PC-9 (cell line): ENCODE results near the gene LIN7C. TPM values are rescaled to one million over a fixed set of nuclear protein-coding genes. Genes with fewer than 3 reads are reported as not detected.
"Not testable (repeated sequence)": the region's sequence is repeated elsewhere in the genome, so short reads cannot be mapped to it uniquely, and the experiment has no call there.

Source experiments
- BruUV-seq: library from RNA; stranded (reverse); fragments of 400-500 nt; replicated peaks from 2 replicates; lab custom pipeline; 2021; lab: Mats Ljungman, UMichigan
- CTCF ChIA-PET: fragments of 300-600 bp; sonication (Branson Sonifier 250); formaldehyde crosslinking; loops from one replicate; lab custom pipeline; 2022; ENCODE audit warnings: antibody characterized with exemption; lab: Charles Lee
- POLR2A ChIA-PET: fragments of 300-600 bp; sonication (Branson Sonifier 250); formaldehyde crosslinking; loops from one replicate; lab custom pipeline; 2022; ENCODE audit warnings: antibody characterized with exemption; ENCODE audit not compliant: unreplicated experiment; lab: Charles Lee
- DNase-seq, 2 experiments: peaks; one replicate each; pipeline versions ENCODE4 v3.0.0 to v3.0.0-alpha.2; 2015 to 2022; ENCODE audit warnings: mixed read lengths in 1 of 2
- H2AFZ ChIP-seq: fragments of 200-600 bp; sonication (generic); 2 replicates; pipeline ENCODE4 v1.8.1; 2017; ENCODE audit warnings: antibody characterized with exemption
- H3F3A ChIP-seq: fragments of 200-600 bp; sonication (generic); 2 replicates; pipeline ENCODE4 v1.8.1; 2017; ENCODE audit warnings: antibody characterized with exemption, mild to moderate bottlenecking, low read depth; ENCODE audit not compliant: insufficient read depth
- H3K27ac ChIP-seq: fragments of 200-600 bp; sonication (generic); 2 replicates; pipeline ENCODE4 v1.6.1; 2016; ENCODE audit warnings: mixed run types
- H3K27me3 ChIP-seq: fragments of 200-600 bp; sonication (generic); 2 replicates; pipeline ENCODE4 v1.6.1; 2016; ENCODE audit warnings: low read depth, mixed run types; ENCODE audit not compliant: insufficient read depth
- H3K36me3 ChIP-seq: fragments of 200-600 bp; sonication (generic); 2 replicates; pipeline ENCODE4 v1.6.1; 2016; ENCODE audit warnings: low read depth, mixed run types
- H3K4me1 ChIP-seq: fragments of 200-600 bp; sonication (generic); replicated peaks from 2 replicates; pipeline ENCODE4 v1.6.1; 2016; ENCODE audit warnings: mixed run types; ENCODE audit not compliant: insufficient read depth
- H3K4me2 ChIP-seq: fragments of 200-600 bp; sonication (generic); 2 replicates; pipeline ENCODE4 v1.6.1; 2017; ENCODE audit warnings: mixed run types
- H3K4me3 ChIP-seq: fragments of 200-600 bp; sonication (generic); 2 replicates; pipeline ENCODE4 v1.6.1; 2016; ENCODE audit warnings: mixed run types
- H3K79me2 ChIP-seq: fragments of 200-600 bp; sonication (generic); 2 replicates; pipeline ENCODE4 v1.6.1; 2017; ENCODE audit warnings: low read depth, mixed run types
- H3K9me2 ChIP-seq: fragments of 200-600 bp; sonication (generic); 2 replicates; pipeline ENCODE4 v1.8.1; 2017; ENCODE audit warnings: mild to moderate bottlenecking; ENCODE audit not compliant: insufficient read depth
- H3K9me3 ChIP-seq: fragments of 200-600 bp; sonication (generic); 2 replicates; pipeline ENCODE4 v1.8.1; 2016; ENCODE audit warnings: low read depth; ENCODE audit not compliant: insufficient read depth
- H4K20me1 ChIP-seq: fragments of 200-600 bp; sonication (generic); 2 replicates; pipeline ENCODE4 v1.8.1; 2017; ENCODE audit not compliant: insufficient read depth
- EZH2 ChIP-seq: fragments of 200-600 bp; sonication (generic); IDR thresholded peaks from 2 replicates; pipeline ENCODE4 v1.8.0; 2017; ENCODE audit warnings: antibody characterized with exemption, low read depth
- intact Hi-C: fragments of 100-400 bp; cut with micrococcal nuclease; formaldehyde crosslinking; loops from one replicate; pipeline ENCODE4 v1.10.0; 2022; ENCODE audit not compliant: unreplicated experiment
- total RNA-seq: library from RNA; stranded (reverse); gene quantifications from 2 replicates; pipeline ENCODE4 v1.2.3, GENCODE V29; 2021
- TF ChIP-seq, protein P1 (sequence below): fragments of 200-600 bp; sonication (generic); conservative IDR thresholded peaks from 2 replicates; pipeline ENCODE4 v1.6.1; 2017; ENCODE audit warnings: mixed run types, antibody characterized with exemption, mild to moderate bottlenecking, moderate library complexity

The LIN7C gene
- total RNA-seq, 1 experiment from 2014 or later: 30.6 TPM

DNA sequence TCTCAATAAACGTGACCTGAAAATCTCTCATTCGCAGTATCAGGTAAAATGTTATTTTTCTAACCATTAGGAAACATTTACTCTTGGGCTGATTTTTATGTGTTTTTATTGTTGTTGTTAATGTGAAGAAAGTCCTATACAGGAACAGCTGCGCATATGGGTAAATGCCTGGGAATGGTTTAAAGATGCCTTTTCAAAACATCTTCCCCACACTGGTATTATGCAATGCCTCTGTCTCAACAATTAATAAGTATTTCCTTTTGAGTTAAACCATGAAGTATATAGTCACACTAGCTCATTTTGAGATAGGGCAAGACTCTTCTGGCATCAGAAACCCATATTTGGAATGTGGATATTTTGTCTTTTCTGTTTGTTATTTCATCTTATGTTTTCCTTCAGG lies 13.7 kb upstream of the LIN7C start:
- H3K9me2 ChIP-seq: no peaks in the 10 kb centered on the region
- CTCF ChIA-PET: no interaction called here
- H3K27ac ChIP-seq: no peak overlapping the region
- TF ChIP-seq, protein P1, sequence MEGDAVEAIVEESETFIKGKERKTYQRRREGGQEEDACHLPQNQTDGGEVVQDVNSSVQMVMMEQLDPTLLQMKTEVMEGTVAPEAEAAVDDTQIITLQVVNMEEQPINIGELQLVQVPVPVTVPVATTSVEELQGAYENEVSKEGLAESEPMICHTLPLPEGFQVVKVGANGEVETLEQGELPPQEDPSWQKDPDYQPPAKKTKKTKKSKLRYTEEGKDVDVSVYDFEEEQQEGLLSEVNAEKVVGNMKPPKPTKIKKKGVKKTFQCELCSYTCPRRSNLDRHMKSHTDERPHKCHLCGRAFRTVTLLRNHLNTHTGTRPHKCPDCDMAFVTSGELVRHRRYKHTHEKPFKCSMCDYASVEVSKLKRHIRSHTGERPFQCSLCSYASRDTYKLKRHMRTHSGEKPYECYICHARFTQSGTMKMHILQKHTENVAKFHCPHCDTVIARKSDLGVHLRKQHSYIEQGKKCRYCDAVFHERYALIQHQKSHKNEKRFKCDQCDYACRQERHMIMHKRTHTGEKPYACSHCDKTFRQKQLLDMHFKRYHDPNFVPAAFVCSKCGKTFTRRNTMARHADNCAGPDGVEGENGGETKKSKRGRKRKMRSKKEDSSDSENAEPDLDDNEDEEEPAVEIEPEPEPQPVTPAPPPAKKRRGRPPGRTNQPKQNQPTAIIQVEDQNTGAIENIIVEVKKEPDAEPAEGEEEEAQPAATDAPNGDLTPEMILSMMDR: no peak
- no peak for TF ChIP-seq EZH2
- no peaks in the 10 kb centered on the region for H3K4me1 ChIP-seq
- H3K79me2 ChIP-seq: no peaks in the 10 kb centered on the region
- no peaks in the 10 kb centered on the region for H4K20me1 ChIP-seq
- no peak overlapping the region for H3K4me2 ChIP-seq
- H3F3A ChIP-seq: no peaks in the 10 kb centered on the region
- no peaks in the 10 kb centered on the region for H3K9me3 ChIP-seq
- no peaks in the 10 kb centered on the region; the same call in 1 of the 2 replicates for H3K27me3 ChIP-seq
- no peak overlapping the region for H3K4me3 ChIP-seq
- no peak for DNase-seq
- no peak overlapping the region for H2AFZ ChIP-seq
- no TSS peak for BruUV-seq
- POLR2A ChIA-PET: no interaction called here
- H3K36me3 ChIP-seq: no peaks in the 10 kb centered on the region
- intact Hi-C loops: no loop called here

DNA sequence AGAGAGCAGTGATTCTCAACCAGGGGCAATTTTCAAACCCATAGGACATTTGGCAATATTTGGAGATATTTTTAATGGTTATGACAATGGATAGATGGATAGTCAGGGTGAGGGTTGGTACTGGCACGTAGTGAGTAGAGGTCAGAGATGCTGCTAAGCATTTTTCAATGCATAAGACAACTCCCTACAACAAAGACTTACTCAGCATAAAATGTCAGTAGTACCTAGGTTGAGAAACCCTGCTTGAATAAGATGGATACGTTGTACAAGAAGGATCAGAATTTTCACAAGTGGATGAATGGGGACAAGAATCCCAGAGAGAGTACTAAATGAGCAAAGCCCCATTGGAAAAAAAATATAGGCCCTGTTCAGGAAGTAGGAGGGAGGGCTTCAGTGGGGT lies 11.9 kb upstream of the LIN7C start:
- no TSS peak for BruUV-seq
- no peak overlapping the region for H3K27ac ChIP-seq
- H4K20me1 ChIP-seq: no peaks in the 10 kb centered on the region

DNA sequence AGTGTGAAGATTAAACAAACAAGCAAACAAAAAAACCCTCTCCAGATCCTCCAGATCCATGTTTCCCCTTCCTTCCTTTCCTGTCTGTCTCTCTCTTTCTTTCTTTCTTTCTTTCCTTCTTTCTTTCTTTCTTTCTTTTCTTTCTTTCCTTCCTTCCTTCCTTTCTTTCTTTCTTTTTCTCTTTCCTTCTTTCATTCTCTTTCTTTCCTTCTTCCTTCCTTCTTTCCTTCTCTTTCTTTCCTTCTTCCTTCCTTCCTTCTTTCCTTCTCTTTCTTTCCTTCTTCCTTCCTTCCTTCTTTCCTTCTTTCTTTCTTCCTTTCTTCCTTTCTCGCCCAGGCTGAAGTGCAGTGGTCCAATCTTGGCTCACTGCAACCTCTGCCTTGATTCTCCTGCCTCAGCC lies 10.9 kb upstream of the LIN7C start:
- H3K36me3 ChIP-seq, H2AFZ ChIP-seq, CTCF ChIA-PET, H3F3A ChIP-seq, H3K4me1 ChIP-seq, H3K4me3 ChIP-seq, H3K27ac ChIP-seq, intact Hi-C loops, H3K27me3 ChIP-seq, H3K9me2 ChIP-seq, H3K79me2 ChIP-seq, BruUV-seq, H4K20me1 ChIP-seq, DNase-seq, H3K9me3 ChIP-seq, H3K4me2 ChIP-seq, POLR2A ChIA-PET: not testable (repeated sequence)

More for the DNA sequence above, 11.9 kb upstream of the LIN7C start:
- ChIA-PET CTCF (no interaction called here), POLR2A (no interaction called here)
- Histone ChIP-seq H2AFZ (no peak overlapping the region), H3K79me2 (no peaks in the 10 kb centered on the region), H3K4me2 (no peak overlapping the region), H3K9me3 (no peaks in the 10 kb centered on the region), H3K4me1 (no peaks in the 10 kb centered on the region), H3K36me3 (no peaks in the 10 kb centered on the region), H3F3A (no peaks in the 10 kb centered on the region), H3K4me3 (no peak overlapping the region), H3K9me2 (no peaks in the 10 kb centered on the region), H3K27me3 (no peaks in the 10 kb centered on the region; the same call in 1 of the 2 replicates)
- TF ChIP-seq, protein P1: no peak
- TF ChIP-seq EZH2: no peak
- intact Hi-C loops: no loop called here
- DNase-seq: no peak

DNA sequence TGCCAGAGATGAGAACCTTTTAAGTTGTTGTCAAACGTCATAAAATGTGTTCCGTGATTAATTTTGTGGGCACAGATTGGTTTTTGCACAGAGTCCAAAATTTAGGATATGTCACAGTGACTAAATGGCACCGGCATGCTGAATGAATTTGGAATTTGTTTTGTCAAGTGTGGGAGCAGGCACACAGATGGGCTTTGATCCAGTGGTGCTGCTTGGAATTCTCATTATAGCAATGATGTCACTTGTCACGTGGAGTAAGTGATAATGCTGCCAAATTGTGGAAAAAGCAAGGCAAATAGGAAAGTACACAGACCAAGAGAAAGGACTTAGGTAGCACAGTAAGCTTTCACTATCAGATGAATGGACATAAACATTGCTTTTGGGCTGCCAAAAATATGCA lies 8.0 kb upstream of the LIN7C start:
- H3K27me3 ChIP-seq: no peaks in the 10 kb centered on the region
- no peaks in the 10 kb centered on the region for H3K9me3 ChIP-seq
- H3K9me2 ChIP-seq: no peaks in the 10 kb centered on the region
- no peak for TF ChIP-seq EZH2
- TF ChIP-seq, protein P1: no peak
- no peak for DNase-seq
- H4K20me1 ChIP-seq: no peaks in the 10 kb centered on the region
- no peaks in the 10 kb centered on the region for H3K4me1 ChIP-seq
- H2AFZ ChIP-seq: no peak overlapping the region
- H3K4me3 ChIP-seq: no peak overlapping the region
- BruUV-seq: no TSS peak
- H3K36me3 ChIP-seq: no peaks in the 10 kb centered on the region
- H3K4me2 ChIP-seq: no peak overlapping the region
- ChIA-PET POLR2A (no interaction called here), CTCF (no interaction called here)
- no peaks in the 10 kb centered on the region for H3F3A ChIP-seq
- H3K27ac ChIP-seq: no peak overlapping the region
- no peaks in the 10 kb centered on the region for H3K79me2 ChIP-seq
- intact Hi-C loops: no loop called here
